NCI-H187 (cell line): ENCODE measurements around the gene NR6A1.
"Not testable (repeated sequence)": the region's sequence is repeated elsewhere in the genome, so short reads cannot be mapped to it uniquely, and the experiment has no call there.

ENCODE experiments used
- DNase-seq, 2 experiments: peaks; one replicate each; lab custom pipeline; 2025; lab: John Stamatoyannopoulos, UW

Gene NR6A1

GRCh38 chr9:124615840-124616239 is 155.3 kb downstream of the NR6A1 start:
- not testable (repeated sequence) for DNase-seq

GRCh38 chr9:124615100-124615742 is 155.9 kb downstream of the NR6A1 start:
- DNase-seq: no peak

GRCh38 chr9:124613849-124614248 is 157.3 kb downstream of the NR6A1 start:
- no peak for DNase-seq

- no peak for DNase-seq
Observed at GRCh38 chr9:124611106-124611505, 160.0 kb downstream of the NR6A1 start.

GRCh38 chr9:124606027-124606426 is 165.1 kb downstream of the NR6A1 start:
- DNase-seq: no peak

GRCh38 chr9:124605258-124605657 is 165.9 kb downstream of the NR6A1 start:
- DNase-seq: no peak

- DNase-seq: no peak
Observed at GRCh38 chr9:124602632-124603031, 168.5 kb downstream of the NR6A1 start.

- no peak for DNase-seq
Observed at GRCh38 chr9:124602204-124602603, 168.9 kb downstream of the NR6A1 start.

GRCh38 chr9:124600407-124600806 is 170.7 kb downstream of the NR6A1 start:
- no peak for DNase-seq

GRCh38 chr9:124599121-124599795 is 171.9 kb downstream of the NR6A1 start:
- DNase-seq: no peak

GRCh38 chr9:124598048-124598447 is 173.1 kb downstream of the NR6A1 start:
- no peak for DNase-seq

GRCh38 chr9:124596172-124596839 is 174.8 kb downstream of the NR6A1 start:
- DNase-seq: no peak

- DNase-seq: no peak
Observed at GRCh38 chr9:124595743-124596142, 175.4 kb downstream of the NR6A1 start.

GRCh38 chr9:124594673-124595072 is 176.4 kb downstream of the NR6A1 start:
- no peak for DNase-seq

- DNase-seq: no peak
Observed at GRCh38 chr9:124594225-124594624, 176.9 kb downstream of the NR6A1 start.

GRCh38 chr9:124593651-124594058 is 177.5 kb downstream of the NR6A1 start:
- DNase-seq: no peak

GRCh38 chr9:124593200-124593599 is 177.9 kb downstream of the NR6A1 start:
- DNase-seq: no peak

GRCh38 chr9:124590889-124591641 is 180.0 kb downstream of the NR6A1 start:
- DNase-seq: no peak

GRCh38 chr9:124584631-124585030 is 186.5 kb downstream of the NR6A1 start:
- DNase-seq: no peak

- DNase-seq: no peak
Observed at GRCh38 chr9:124583134-124583533, 188.0 kb downstream of the NR6A1 start.

- DNase-seq: no peak
Observed at GRCh38 chr9:124580186-124580585, 190.9 kb downstream of the NR6A1 start.

- DNase-seq: no peak
Observed at GRCh38 chr9:124576751-124577150, 194.4 kb downstream of the NR6A1 start.
